Fibroblast of lung (primary cell): ENCODE measurements around the gene KLHL7. TPM values are rescaled to one million over a fixed set of nuclear protein-coding genes. Genes with fewer than 3 reads are reported as not detected.

Experiments
- DNase-seq, 2 donors: peaks; one replicate each; pipeline versions ENCODE4 v3.0.0 to v3.0.0-alpha.2; 2010; ENCODE audit warnings: low read depth in 2 of 2
- H2AFZ ChIP-seq: 2 replicates; pipeline ENCODE4 v1.5.1; 2012; ENCODE audit warnings: low read length, control low read depth, inconsistent platforms
- H3K27ac ChIP-seq: 2 replicates; pipeline ENCODE4 v1.5.1; 2011; ENCODE audit warnings: low read length, control low read depth; ENCODE audit not compliant: insufficient read depth
- H3K27me3 ChIP-seq: 2 replicates; pipeline ENCODE4 v1.5.1; 2011; ENCODE audit warnings: mild to moderate bottlenecking, low read length; ENCODE audit not compliant: control insufficient read depth, insufficient read depth
- H3K36me3 ChIP-seq: 2 replicates; pipeline ENCODE4 v1.5.1; 2011; ENCODE audit warnings: low read length; ENCODE audit not compliant: control insufficient read depth, insufficient read depth
- H3K4me1 ChIP-seq: 2 replicates; pipeline ENCODE4 v1.5.1; 2011; ENCODE audit warnings: low read length; ENCODE audit not compliant: control insufficient read depth, insufficient read depth; ENCODE audit errors: extremely low read depth
- H3K4me2 ChIP-seq: 2 replicates; pipeline ENCODE4 v1.5.1; 2011; ENCODE audit warnings: low read length, control low read depth; ENCODE audit not compliant: insufficient read depth; ENCODE audit errors: extremely low read depth
- H3K4me3 ChIP-seq, 4 experiments: fragments of 200-600 bp in 1 of 4; sonication (generic) in 1 of 4; replicated peaks in 1 of 4; 2 replicates each; pipeline ENCODE4 v1.5.1; 2011 to 2016; ENCODE audit warnings: low read length in 4 of 4, low read depth in 3 of 4, mild to moderate bottlenecking in 3 of 4, control low read depth in 2 of 4, inconsistent platforms in 1 of 4, mixed read lengths in 1 of 4; ENCODE audit not compliant: insufficient read depth in 1 of 4; ENCODE audit errors: control extremely low read depth in 1 of 4
- H3K79me2 ChIP-seq: 2 replicates; pipeline ENCODE4 v1.5.1; 2012; ENCODE audit warnings: mild to moderate bottlenecking, low read length, inconsistent platforms; ENCODE audit not compliant: control insufficient read depth, insufficient read depth
- H3K9ac ChIP-seq: 2 replicates; pipeline ENCODE4 v1.5.1; 2011; ENCODE audit warnings: mild to moderate bottlenecking, low read length, control low read depth; ENCODE audit not compliant: insufficient read depth
- H3K9me3 ChIP-seq: 2 replicates; pipeline ENCODE4 v1.5.1; 2012; ENCODE audit warnings: low read depth, low read length; ENCODE audit not compliant: control insufficient read depth, insufficient read depth
- H4K20me1 ChIP-seq: 2 replicates; pipeline ENCODE4 v1.5.1; 2011; ENCODE audit warnings: low read length; ENCODE audit not compliant: control insufficient read depth, insufficient read depth; ENCODE audit errors: extremely low read depth
- CTCF ChIP-seq, 2 donors: IDR thresholded peaks in 1 of 2; conservative IDR thresholded peaks in 1 of 2; 1 replicate in 1 of 2; 2 replicates in 1 of 2; pipeline ENCODE4 v1.5.1; 2011 to 2012; ENCODE audit warnings: low read length in 2 of 2, control low read depth in 1 of 2, inconsistent platforms in 1 of 2, low read depth in 1 of 2, mild to moderate bottlenecking in 1 of 2
- EZH2 ChIP-seq: IDR thresholded peaks from 2 replicates; pipeline ENCODE4 v1.5.1; 2012; ENCODE audit warnings: low read length, control low read depth, mild to moderate bottlenecking; ENCODE audit errors: missing control alignments
- polyA plus RNA-seq, 2 donors: library from polyadenylated mRNA; depleted of rRNA in 1 of 2; stranded (reverse) in 1 of 2; unstranded in 1 of 2; fragments of >200 nt; gene quantifications; 2 replicates each; pipeline ENCODE4 v1.2.1, GENCODE V29; 2011 to 2012; ENCODE audit warnings: missing spikeins in 1 of 2
- total RNA-seq: library from RNA; depleted of rRNA; stranded (reverse); fragments of >200 nt; gene quantifications from 2 replicates; pipeline ENCODE4 v1.2.1, GENCODE V29; 2014

Gene KLHL7
- total and polyA plus RNA-seq, 2 donors (not counting 1 experiment from before 2014, with no cell fraction given): 23.5 to 44.5 TPM

GRCh38 chr7:23165316-23165715, 59.7 kb downstream of the KLHL7 start:
- H3K4me2 ChIP-seq: no peak overlapping the region
- H2AFZ ChIP-seq: no peak overlapping the region
- no peak for DNase-seq
- no peaks in the 10 kb centered on the region for H3K4me1 ChIP-seq
- no peak overlapping the region for H3K9ac ChIP-seq
- H3K36me3 ChIP-seq: no peaks in the 10 kb centered on the region
- no peaks in the 10 kb centered on the region for H3K27me3 ChIP-seq
- no peak overlapping the region for H3K27ac ChIP-seq
- no peaks in the 10 kb centered on the region for H4K20me1 ChIP-seq
- TF ChIP-seq CTCF (conservative IDR thresholded peaks at IDR 0.05 in 1 of 2, IDR thresholded peaks at IDR 0.05 in 1 of 2; ENCODE audit: low read depth in 1 of 2, low read length in 2 of 2) (no peak), EZH2 (no peak)
- no peak overlapping the region for H3K4me3 ChIP-seq
- no peaks in the 10 kb centered on the region for H3K79me2 ChIP-seq
- H3K9me3 ChIP-seq: no peaks in the 10 kb centered on the region

GRCh38 chr7:23167691-23168090, 62.1 kb downstream of the KLHL7 start:
- no peaks in the 10 kb centered on the region for H3K36me3 ChIP-seq
- no peak overlapping the region for H2AFZ ChIP-seq
- TF ChIP-seq EZH2: no peak
- no peak for TF ChIP-seq CTCF (conservative IDR thresholded peaks at IDR 0.05 in 1 of 2, IDR thresholded peaks at IDR 0.05 in 1 of 2; ENCODE audit: low read depth in 1 of 2, low read length in 2 of 2)
- no peak overlapping the region for H3K4me2 ChIP-seq
- no peak for DNase-seq
- H3K79me2 ChIP-seq: no peaks in the 10 kb centered on the region
- H3K4me3 ChIP-seq: no peak overlapping the region
- H3K9ac ChIP-seq: no peak overlapping the region
- H4K20me1 ChIP-seq: no peaks in the 10 kb centered on the region
- no peaks in the 10 kb centered on the region for H3K9me3 ChIP-seq
- H3K4me1 ChIP-seq: no peaks in the 10 kb centered on the region
- no peaks in the 10 kb centered on the region for H3K27me3 ChIP-seq
- no peak overlapping the region for H3K27ac ChIP-seq

GRCh38 chr7:23168111-23168885, 62.7 kb downstream of the KLHL7 start:
- no peak overlapping the region for H3K27ac ChIP-seq
- H3K4me1 ChIP-seq: no peaks in the 10 kb centered on the region
- no peak overlapping the region for H3K4me3 ChIP-seq
- H3K4me2 ChIP-seq: no peak overlapping the region
- no peaks in the 10 kb centered on the region for H3K36me3 ChIP-seq
- no peaks in the 10 kb centered on the region for H4K20me1 ChIP-seq
- H3K79me2 ChIP-seq: no peaks in the 10 kb centered on the region
- H3K9me3 ChIP-seq: no peaks in the 10 kb centered on the region
- DNase-seq: no peak
- TF ChIP-seq EZH2: no peak
- TF ChIP-seq CTCF (conservative IDR thresholded peaks at IDR 0.05 in 1 of 2, IDR thresholded peaks at IDR 0.05 in 1 of 2; ENCODE audit: low read depth in 1 of 2, low read length in 2 of 2): no peak
- no peak overlapping the region for H2AFZ ChIP-seq
- H3K27me3 ChIP-seq: no peaks in the 10 kb centered on the region
- no peak overlapping the region for H3K9ac ChIP-seq
